Gastrocnemius medialis (tissue), 4 donors: ENCODE measurements around the gene OPA3. TPM values are rescaled to one million over a fixed set of nuclear protein-coding genes. Genes with fewer than 3 reads are reported as not detected.
A peak's percentile ranks its signal among the peaks of the same experiment; 100 is the strongest.
"Not testable (repeated sequence)": the region's sequence is repeated elsewhere in the genome, so short reads cannot be mapped to it uniquely, and the experiment has no call there.

ENCODE experiments used
- ATAC-seq, 2 donors: fragments of 150-250 bp; one replicate each; pipeline ENCODE4 v1.9.1; 2016
- DNase-seq, 2 donors: peaks; one replicate each; pipeline ENCODE4 v3.0.0-alpha.2; 2019
- H3K27ac ChIP-seq, 4 donors: fragments of 200-600 bp; sonication (generic); 1 replicate in 1 of 4; 2 replicates in 3 of 4; pipeline ENCODE4 v1.5.1; 2016 to 2018; ENCODE audit warnings: mild to moderate bottlenecking in 2 of 4, moderate library complexity in 1 of 4
- H3K27me3 ChIP-seq, 3 donors: fragments of 200-600 bp; sonication (generic) in 2 of 3; 1 replicate in 1 of 3; 2 replicates in 2 of 3; pipeline versions ENCODE4 v1.5.1 to v1.6.0; 2016 to 2019; ENCODE audit warnings: mild to moderate bottlenecking in 1 of 3, moderate library complexity in 1 of 3
- H3K36me3 ChIP-seq, 2 donors: fragments of 200-600 bp; sonication (generic) in 1 of 2; one replicate each; pipeline ENCODE4 v1.5.1; 2017 to 2018
- H3K4me1 ChIP-seq, 2 donors: fragments of 200-600 bp; sonication (generic) in 1 of 2; one replicate each; pipeline ENCODE4 v1.5.1; 2016 to 2017; ENCODE audit warnings: mild to moderate bottlenecking in 2 of 2
- H3K4me3 ChIP-seq, 4 donors: fragments of 200-600 bp; sonication (generic) in 3 of 4; 1 replicate in 1 of 4; 2 replicates in 3 of 4; pipeline ENCODE4 v1.5.1; 2016 to 2019; ENCODE audit warnings: mild to moderate bottlenecking in 2 of 4
- H3K9me3 ChIP-seq, 3 donors: fragments of 200-600 bp; sonication (generic) in 2 of 3; 1 replicate in 1 of 3; 2 replicates in 2 of 3; pipeline ENCODE4 v1.5.1; 2016 to 2019
- CTCF ChIP-seq, 5 experiments: fragments of 450-650 bp in 3 of 5; fragments of 200-600 bp in 2 of 5; sonication (generic) in 2 of 5; IDR thresholded peaks in 4 of 5; conservative IDR thresholded peaks in 1 of 5; 1 replicate in 4 of 5; 2 replicates in 1 of 5; pipeline ENCODE4 v1.5.1; 2016 to 2019; ENCODE audit warnings: antibody characterized with exemption in 5 of 5, mild to moderate bottlenecking in 3 of 5, moderate library complexity in 3 of 5
- POLR2A ChIP-seq, 2 donors: fragments of 450-650 bp; IDR thresholded peaks; one replicate each; pipeline ENCODE4 v1.6.1; 2017; ENCODE audit warnings: antibody characterized with exemption in 2 of 2, mild to moderate bottlenecking in 2 of 2, moderate library complexity in 2 of 2
- in situ Hi-C, 4 donors: fragments of 200-750 bp; cut with MboI; loops; one replicate each; pipeline versions ENCODE4 v1.15.0 to v1.8.0; 2017; ENCODE audit warnings: low sequenced_read_pairs in 4 of 4
- intact Hi-C: fragments of 100-400 bp; cut with DNase I; formaldehyde crosslinking; loops from one replicate; pipeline ENCODE4 v1.15.1; 2023; ENCODE audit warnings: low total_unique reads
- total RNA-seq, 4 donors: library from RNA; depleted of rRNA; stranded (reverse); fragments of >200 nt; gene quantifications; one replicate each; pipeline versions ENCODE4 v1.1.0 to v1.2.3, GENCODE V29; 2016

OPA3 gene
- total RNA-seq, 4 donors from 2014 or later = 14.8 to 32.5 (median 20.3) TPM

DNA sequence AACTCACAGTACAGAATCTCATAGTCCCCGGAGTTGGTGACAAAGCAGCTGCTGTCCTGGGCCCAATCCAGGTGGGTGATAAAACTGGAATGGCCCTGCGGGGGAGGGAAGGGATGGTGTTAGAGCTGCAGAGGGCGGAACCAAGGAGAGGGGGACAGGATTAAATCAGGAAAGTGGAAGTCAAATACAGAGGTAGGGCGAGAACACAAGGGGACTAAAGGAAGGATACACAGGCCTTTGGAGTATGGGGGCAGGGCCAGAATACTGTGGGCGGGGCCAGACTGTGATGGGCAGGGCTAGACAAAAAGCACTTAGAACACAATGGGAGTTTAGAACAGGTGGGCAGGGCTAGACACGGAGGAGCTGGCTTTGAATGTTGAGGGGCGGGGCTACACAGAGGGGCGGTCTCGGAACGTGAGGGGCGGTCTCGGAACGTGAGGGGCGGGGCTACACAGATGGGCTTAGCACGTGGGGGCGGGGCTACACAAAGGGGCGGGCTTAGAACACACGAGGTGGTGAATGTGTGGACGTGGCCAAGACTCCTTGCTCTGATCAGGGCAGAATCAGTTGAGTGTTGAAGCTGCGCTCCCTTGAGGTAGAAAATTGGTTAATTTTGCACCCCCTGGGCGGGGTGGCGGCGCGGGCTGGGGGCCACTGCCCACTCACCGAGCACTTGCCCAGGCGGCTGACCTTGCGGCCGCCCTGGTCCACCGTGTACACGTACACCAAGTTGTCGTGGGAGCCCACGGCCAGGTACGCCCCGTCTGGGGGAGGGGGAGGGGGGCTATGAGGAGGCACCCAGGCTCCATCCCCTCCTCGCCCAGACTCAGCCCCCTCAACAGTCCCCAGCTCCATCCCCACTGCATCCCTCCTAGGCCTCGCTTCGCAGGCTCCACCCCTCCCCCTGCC is 31.4 kb upstream of the OPA3 start:
- H3K4me3 ChIP-seq = peak overlapping the region in 2 of 4 donors; percentile 1 to 2
- intact Hi-C loops = no loop called here

DNA sequence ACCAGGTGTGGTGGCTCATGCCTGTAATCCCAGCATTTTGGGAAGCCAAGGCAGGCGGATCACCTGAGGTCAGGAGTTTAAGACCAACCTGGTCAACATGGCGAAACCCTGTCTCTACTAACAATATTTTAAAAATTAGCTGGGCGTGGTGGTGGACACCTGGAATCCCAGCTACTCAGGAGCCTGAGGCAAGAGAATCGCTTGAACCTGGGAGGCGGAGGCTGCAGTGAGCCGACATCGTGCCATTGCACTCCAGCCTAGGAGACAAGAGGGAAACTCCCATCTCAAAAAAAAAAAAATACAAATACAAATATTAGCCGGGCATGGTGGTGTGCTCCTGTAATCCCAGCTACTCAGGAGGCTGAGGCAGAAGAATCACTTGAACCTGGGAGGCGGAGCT is 30.5 kb upstream of the OPA3 start:
- ATAC-seq, DNase-seq, H3K9me3 ChIP-seq, intact Hi-C loops, H3K4me1 ChIP-seq, H3K27me3 ChIP-seq, in situ Hi-C loops, H3K36me3 ChIP-seq, H3K4me3 ChIP-seq: not testable (repeated sequence)
- peak overlapping the region in 1 of 4 donors; percentile 52 for H3K27ac ChIP-seq

More for the DNA sequence above, 31.4 kb upstream of the OPA3 start:
- Histone ChIP-seq H3K27me3 (no peaks in the 10 kb centered on the region), H3K27ac (peak overlapping the region; percentile 46 to 73 (median 62)), H3K36me3 (peaks cover 0 to under 1% of the 10 kb centered on the region in 2 donors), H3K9me3 (no peaks in the 10 kb centered on the region), H3K4me1 (peaks cover 3 to 6% of the 10 kb centered on the region in 2 donors)
- peak; percentile 60 to 86 for DNase-seq
- ATAC-seq = peak; percentile 90 to 97
- in situ Hi-C loops = no loop called here
- TF ChIP-seq CTCF (IDR thresholded peaks at IDR 0.05 in 4 of 5, conservative IDR thresholded peaks at IDR 0.05 in 1 of 5) (no peak), POLR2A (IDR thresholded peaks at IDR 0.05) (no peak)

DNA sequence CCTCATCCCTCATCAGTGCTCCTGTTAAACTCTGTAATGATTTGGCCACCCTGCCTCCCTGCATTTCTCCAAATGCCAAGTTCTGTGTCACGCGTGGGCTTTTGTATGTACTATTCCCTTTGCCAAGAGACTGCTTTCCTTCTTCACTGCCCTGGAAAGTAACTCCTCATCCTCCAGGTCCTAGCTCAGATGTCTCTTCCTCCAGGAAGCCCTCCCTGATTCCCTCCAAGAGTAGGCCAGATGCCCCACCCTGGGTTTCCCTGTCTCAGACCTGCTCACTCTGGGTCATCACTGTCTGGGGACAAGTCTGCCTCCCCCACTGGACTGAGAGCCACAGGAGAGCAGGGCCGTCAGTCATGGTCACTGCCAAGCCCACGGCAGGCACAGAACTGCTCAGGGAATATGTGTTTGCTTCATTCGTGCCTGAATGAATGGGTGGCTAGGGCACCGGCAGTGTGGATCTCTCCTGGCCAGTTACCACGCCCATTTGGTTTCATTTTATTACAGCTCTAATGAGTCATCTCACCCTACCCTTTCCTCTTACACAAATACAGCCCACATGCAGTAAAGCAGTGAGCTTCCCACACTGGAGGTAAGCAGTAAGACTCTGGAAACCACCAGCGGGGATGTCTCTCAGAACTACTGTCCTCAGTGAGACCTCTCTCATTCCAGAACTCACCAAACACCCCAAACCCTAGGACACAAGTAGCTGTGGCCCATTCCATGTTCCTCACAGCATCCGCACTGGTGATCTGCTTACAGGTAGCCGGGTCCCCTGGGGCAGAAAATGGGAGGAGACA is 29.5 kb upstream of the OPA3 start:
- TF ChIP-seq POLR2A (IDR thresholded peaks at IDR 0.05) = no peak
- TF ChIP-seq CTCF (IDR thresholded peaks at IDR 0.05 in 4 of 5, conservative IDR thresholded peaks at IDR 0.05 in 1 of 5) = no peak
- Histone ChIP-seq H3K9me3 (no peaks in the 10 kb centered on the region), H3K36me3 (no peaks in the 10 kb centered on the region), H3K4me1 (peaks cover 3 to 6% of the 10 kb centered on the region in 2 donors), H3K27ac (peak overlapping the region; percentile 18 to 54 (median 47)), H3K27me3 (no peaks in the 10 kb centered on the region), H3K4me3 (no peak overlapping the region)
- ATAC-seq = peak; percentile 30 to 31
- no peak for DNase-seq
- intact Hi-C loops = no loop called here
- in situ Hi-C loops = no loop called here

DNA sequence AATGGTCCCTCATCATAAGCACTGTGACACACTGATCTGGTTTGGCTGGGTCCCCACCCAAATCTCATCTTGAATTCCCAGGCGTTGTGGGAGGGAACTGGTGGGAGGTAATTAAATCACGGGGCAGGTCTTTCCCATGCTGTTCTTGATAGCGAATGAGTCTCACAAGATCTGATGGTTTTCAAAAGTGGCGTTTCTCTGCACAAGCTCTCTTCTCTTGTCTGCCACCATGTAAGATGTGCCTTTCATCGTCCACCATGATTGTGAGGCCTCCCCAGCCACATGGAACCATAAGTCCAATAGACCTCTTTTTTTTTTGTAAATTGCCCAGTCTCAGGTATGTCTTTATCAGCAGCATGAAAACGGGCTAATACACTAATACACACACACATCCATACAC is 24.3 kb upstream of the OPA3 start:
- TF ChIP-seq POLR2A (IDR thresholded peaks at IDR 0.05) (no peak), CTCF (IDR thresholded peaks at IDR 0.05 in 4 of 5, conservative IDR thresholded peaks at IDR 0.05 in 1 of 5) (no peak)
- H3K27me3 ChIP-seq = no peaks in the 10 kb centered on the region
- peaks cover 4 to 5% of the 10 kb centered on the region in 2 donors for H3K4me1 ChIP-seq
- no peak overlapping the region for H3K4me3 ChIP-seq
- DNase-seq = no peak
- no peaks in the 10 kb centered on the region for H3K9me3 ChIP-seq
- intact Hi-C loops = no loop called here
- H3K27ac ChIP-seq = no peak overlapping the region
- H3K36me3 ChIP-seq = no peaks in the 10 kb centered on the region
- in situ Hi-C loops = loop anchor here in 1 of 4 donors (5.0 kb wide), 1 partner anchor 33 kb away; no protein-coding TSS in a partner anchor
- no peak for ATAC-seq
